Measurements from ENCODE around the gene LMAN1L. TPM values are rescaled to one million over a fixed set of nuclear protein-coding genes. Genes with fewer than 3 reads are reported as not detected.

The LMAN1L gene
- total RNA-seq, 6 experiments from 2014 or later = not detected

- H3K27me3 Mint-ChIP-seq (ENCODE audit: insufficient read depth) = peaks cover 18% of the 10 kb centered on the region
- no peak for DNase-seq
- TF ChIP-seq CTCF (IDR thresholded peaks at IDR 0.05) = no peak
- peaks cover 29% of the 10 kb centered on the region for H3K4me1 Mint-ChIP-seq (ENCODE audit: low read depth)
- H3K36me3 Mint-ChIP-seq (ENCODE audit: low read depth) = no peaks in the 10 kb centered on the region
- H3K9me3 Mint-ChIP-seq = no peaks in the 10 kb centered on the region
- H3K27ac Mint-ChIP-seq = no peak overlapping the region
- no peak overlapping the region for H3K4me3 Mint-ChIP-seq
These were observed 7.4 kb downstream of the LMAN1L start for GRCh38 chr15:74820056-74820455.

GRCh38 chr15:74821091-74821789, 8.6 kb downstream of the LMAN1L start:
- no peak for TF ChIP-seq CTCF (IDR thresholded peaks at IDR 0.05)
- no peak for DNase-seq
- peaks cover 25% of the 10 kb centered on the region for H3K4me1 Mint-ChIP-seq (ENCODE audit: low read depth)
- no peaks in the 10 kb centered on the region for H3K36me3 Mint-ChIP-seq (ENCODE audit: low read depth)
- no peak overlapping the region for H3K4me3 Mint-ChIP-seq
- H3K27me3 Mint-ChIP-seq (ENCODE audit: insufficient read depth) = peaks cover 24% of the 10 kb centered on the region
- H3K9me3 Mint-ChIP-seq = no peaks in the 10 kb centered on the region
- no peak overlapping the region for H3K27ac Mint-ChIP-seq

- TF ChIP-seq CTCF (IDR thresholded peaks at IDR 0.05) = no peak
- DNase-seq = no peak
- H3K36me3 Mint-ChIP-seq (ENCODE audit: low read depth) = no peaks in the 10 kb centered on the region
These were observed 9.1 kb downstream of the LMAN1L start for GRCh38 chr15:74821790-74822158.

GRCh38 chr15:74822233-74822632, 9.6 kb downstream of the LMAN1L start:
- no peaks in the 10 kb centered on the region for H3K9me3 Mint-ChIP-seq
- no peak for TF ChIP-seq CTCF (IDR thresholded peaks at IDR 0.05)
- H3K27me3 Mint-ChIP-seq (ENCODE audit: insufficient read depth) = peaks cover 25% of the 10 kb centered on the region
- H3K4me3 Mint-ChIP-seq = no peak overlapping the region
- no peak overlapping the region for H3K27ac Mint-ChIP-seq
- H3K4me1 Mint-ChIP-seq (ENCODE audit: low read depth) = peaks cover 19% of the 10 kb centered on the region
- DNase-seq = no peak
- no peaks in the 10 kb centered on the region for H3K36me3 Mint-ChIP-seq (ENCODE audit: low read depth)

More at GRCh38 chr15:74821790-74822158, 9.1 kb downstream of the LMAN1L start:
- no peak overlapping the region for H3K27ac Mint-ChIP-seq
- H3K4me3 Mint-ChIP-seq = no peak overlapping the region
- H3K27me3 Mint-ChIP-seq (ENCODE audit: insufficient read depth) = peaks cover 26% of the 10 kb centered on the region
- H3K9me3 Mint-ChIP-seq = no peaks in the 10 kb centered on the region
- peaks cover 24% of the 10 kb centered on the region for H3K4me1 Mint-ChIP-seq (ENCODE audit: low read depth)

- peaks cover 8% of the 10 kb centered on the region for H3K4me1 Mint-ChIP-seq (ENCODE audit: low read depth)
- H3K9me3 Mint-ChIP-seq = no peaks in the 10 kb centered on the region
- no peak for DNase-seq
- H3K4me3 Mint-ChIP-seq = no peak overlapping the region
- peaks cover 33% of the 10 kb centered on the region for H3K27me3 Mint-ChIP-seq (ENCODE audit: insufficient read depth)
- no peak overlapping the region for H3K27ac Mint-ChIP-seq
- H3K36me3 Mint-ChIP-seq (ENCODE audit: low read depth) = no peaks in the 10 kb centered on the region
- no peak for TF ChIP-seq CTCF (IDR thresholded peaks at IDR 0.05)
These were observed 10.7 kb downstream of the LMAN1L start for GRCh38 chr15:74823324-74823723.

Measured in HFFc6 (cell line).